ENCODE results near the gene FRYL. TPM values are rescaled to one million over a fixed set of nuclear protein-coding genes. Genes with fewer than 3 reads are reported as not detected.
"Not testable (repeated sequence)": the region's sequence is repeated elsewhere in the genome, so short reads cannot be mapped to it uniquely, and the experiment has no call there.

Gene FRYL
- 10 to 100 TPM; 27.5 to 58.8 (median 49.7) TPM for polyA plus RNA-seq (ENCODE audit: insufficient read depth in 1 of 5, insufficient read length in 5 of 5, low replicate concordance in 1 of 5)
- long read RNA-seq, donor 1, partial matches to known transcripts: 69 of 71 reads
- long read RNA-seq, donor 1, other reads (novel, unspliced or antisense): 0 of 71 reads
- long read RNA-seq, donor 2: 0 reads
- long read RNA-seq, donor 3, partial matches to known transcripts: 0 of 1 reads
- long read RNA-seq, donor 3, other reads (novel, unspliced or antisense): 0 of 1 reads
- long read RNA-seq, donor 4, partial matches to known transcripts: 0 of 3 reads
- long read RNA-seq, donor 4, other reads (novel, unspliced or antisense): 0 of 3 reads
- long read RNA-seq, donor 5, partial matches to known transcripts: 0 of 3 reads
- long read RNA-seq, donor 5, other reads (novel, unspliced or antisense): 0 of 3 reads
- long read RNA-seq, donor 6: 0 reads
- long read RNA-seq, donor 7, partial matches to known transcripts: 8 of 10 reads
- long read RNA-seq, donor 7, other reads (novel, unspliced or antisense): 0 of 10 reads
- long read RNA-seq, donor 8: 0 reads

DNA sequence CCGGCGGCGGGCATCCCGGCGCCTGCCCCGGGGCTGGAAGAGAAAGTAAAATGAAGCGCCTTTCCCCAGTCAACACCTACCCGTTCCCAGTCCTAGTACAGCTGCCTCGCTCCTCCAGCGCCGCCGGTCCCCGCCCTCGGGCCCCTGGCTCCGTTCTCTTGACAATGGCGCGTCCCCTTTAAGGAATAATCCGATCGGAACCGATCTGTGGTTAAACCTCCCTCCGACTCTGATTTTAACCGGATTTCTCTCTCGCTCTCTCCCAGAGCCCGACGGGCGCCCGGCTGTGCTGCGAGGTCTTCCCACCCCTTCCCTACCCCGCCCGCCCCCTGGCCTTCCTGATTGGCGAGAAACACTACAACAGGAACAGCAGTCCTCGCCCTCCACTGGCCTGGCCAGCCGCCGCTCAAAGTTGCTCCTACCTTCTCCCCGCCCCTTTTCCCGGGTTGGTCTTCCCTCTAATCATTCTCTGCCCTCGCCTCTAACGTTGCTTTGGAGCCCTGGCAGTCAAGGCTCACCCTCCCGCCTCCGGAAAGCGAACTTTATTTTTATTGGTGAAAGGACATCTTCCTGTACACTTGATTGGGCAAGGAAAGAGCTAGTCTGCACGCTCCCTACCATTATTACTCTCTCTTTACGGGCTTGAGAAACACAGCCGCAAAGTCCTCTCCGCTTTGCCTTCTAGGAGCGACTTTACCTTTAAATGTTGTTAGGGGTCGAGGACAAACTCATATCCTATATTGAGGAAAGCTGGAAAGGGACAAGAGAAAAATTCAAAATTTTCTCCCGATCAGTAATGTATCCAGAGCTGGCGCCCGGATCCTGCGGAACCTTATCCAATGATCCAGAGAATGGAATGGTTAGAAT is at the start of gene FRYL:
Gene FRYL (minus strand): TSS at position 282 of the 867 bp plus-strand sequence. CDS start 145,869 bp downstream, outside the sequence.
- peak; percentile 99 for DNase-seq

DNA sequence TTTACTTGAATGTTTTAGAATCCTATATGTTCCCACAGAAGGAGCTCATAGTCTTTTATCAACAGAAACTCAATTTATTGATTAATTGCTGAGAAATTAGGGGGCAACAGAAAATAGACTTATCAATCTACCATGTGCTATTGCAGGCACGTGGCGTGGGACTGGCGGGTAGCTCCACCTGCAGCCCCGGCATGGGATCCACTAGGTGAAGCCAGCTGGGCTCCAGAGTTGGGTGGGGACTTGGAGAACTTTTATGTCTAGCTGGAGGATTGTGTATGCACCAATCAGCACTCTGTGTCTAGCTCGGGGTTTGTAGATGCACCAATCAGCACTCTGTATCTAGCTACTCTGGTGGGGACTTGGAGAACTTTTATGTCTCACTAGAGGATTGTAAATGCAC is 47.5 kb upstream of the FRYL start:
- DNase-seq: no peak

DNA sequence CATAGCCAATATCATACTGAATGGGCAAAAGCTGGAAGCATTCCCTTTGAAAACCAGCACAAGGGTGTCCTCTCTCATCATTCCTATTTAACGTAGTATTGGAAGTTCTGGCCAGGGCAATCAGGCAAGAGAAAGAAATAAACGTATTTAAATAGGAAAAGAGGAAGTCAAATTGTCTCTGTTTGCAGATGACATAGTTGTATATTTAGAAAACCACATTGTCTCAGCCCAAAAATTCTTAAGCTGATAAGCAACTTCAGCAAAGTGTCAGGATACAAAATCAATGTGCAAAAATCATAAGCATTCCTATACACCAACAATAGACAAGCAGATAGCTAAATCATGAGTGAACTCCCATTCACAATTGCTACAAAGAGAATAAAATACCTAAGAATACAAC is 41.4 kb upstream of the FRYL start:
- DNase-seq: not testable (repeated sequence)

DNA sequence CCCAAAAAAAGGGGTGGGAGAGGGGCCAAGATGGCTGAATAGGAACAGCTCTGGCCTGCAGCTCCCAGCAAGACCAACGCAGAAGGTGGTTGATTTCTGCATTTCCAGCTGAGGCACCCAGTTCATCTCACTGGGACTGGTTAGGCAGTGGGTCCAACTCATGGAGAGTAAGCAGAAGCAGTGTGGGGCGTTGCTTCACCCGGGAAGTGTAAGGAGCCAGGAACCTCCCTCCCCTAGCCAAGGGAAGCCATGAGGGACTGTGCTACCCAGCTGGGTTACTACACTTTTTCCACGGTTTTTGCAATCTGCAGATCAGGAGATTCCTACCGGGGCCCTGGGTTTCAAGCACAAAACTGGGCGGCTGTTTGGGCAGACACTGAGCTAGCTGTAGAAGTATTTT is 36.9 kb upstream of the FRYL start:
- DNase-seq: no peak

DNA sequence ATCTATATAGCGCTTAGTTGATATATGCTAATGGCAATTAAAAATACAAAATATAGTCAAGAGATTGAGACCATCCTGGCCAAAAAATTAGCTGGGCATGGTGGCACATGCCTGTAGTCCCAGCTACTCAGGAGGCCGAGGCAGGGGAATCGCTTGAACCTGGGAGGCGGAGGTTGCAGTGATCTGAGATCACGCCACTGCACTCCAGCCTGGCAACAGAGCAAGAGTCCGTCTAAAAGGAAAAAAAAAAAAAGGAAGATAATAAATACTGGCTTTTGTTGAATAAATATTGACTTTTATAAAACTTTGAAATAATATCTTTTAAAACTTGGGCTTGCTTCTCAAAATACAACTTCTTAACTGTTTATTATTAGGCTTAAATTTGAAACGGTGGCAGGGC is 36.2 kb upstream of the FRYL start:
- DNase-seq: not testable (repeated sequence)

DNA sequence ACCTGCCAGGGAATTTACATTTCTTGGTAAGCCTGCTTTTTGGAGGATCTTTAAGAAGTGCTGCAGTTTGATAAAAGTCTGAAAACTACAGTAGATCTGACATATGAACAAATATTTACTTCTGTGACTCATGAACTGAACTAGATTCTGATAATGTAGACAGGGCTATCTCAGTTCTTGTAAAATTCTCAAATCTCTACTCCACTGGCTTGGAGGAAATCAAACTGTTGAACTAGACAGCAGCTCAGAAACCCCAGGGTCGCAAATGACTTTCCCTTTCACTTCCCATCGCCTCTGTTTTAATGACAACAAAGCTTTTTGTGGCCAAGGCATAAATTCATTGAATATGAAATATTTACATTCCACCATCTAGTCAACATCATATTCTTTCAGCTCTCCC is 35.4 kb upstream of the FRYL start:
- no peak for DNase-seq

DNA sequence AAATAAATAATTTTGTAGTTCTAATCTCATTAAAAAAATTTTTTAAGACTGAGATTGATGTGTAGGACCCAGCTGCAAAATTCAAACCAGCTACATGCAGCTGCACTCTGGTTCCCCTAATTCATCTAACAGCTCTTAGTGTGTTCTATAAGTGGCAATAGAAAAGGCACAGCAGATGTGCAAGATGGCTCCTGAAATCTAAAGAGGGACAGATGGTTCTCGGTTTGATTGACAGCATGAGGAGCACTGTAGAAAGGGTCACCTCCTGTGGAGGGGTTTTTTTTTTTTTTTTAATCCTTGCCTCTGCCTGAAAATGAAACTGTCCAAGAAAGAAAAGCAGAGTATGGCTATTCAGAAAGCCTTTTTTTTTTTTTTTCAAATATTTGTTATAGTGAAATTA is 33.9 kb upstream of the FRYL start:
- no peak for DNase-seq

DNA sequence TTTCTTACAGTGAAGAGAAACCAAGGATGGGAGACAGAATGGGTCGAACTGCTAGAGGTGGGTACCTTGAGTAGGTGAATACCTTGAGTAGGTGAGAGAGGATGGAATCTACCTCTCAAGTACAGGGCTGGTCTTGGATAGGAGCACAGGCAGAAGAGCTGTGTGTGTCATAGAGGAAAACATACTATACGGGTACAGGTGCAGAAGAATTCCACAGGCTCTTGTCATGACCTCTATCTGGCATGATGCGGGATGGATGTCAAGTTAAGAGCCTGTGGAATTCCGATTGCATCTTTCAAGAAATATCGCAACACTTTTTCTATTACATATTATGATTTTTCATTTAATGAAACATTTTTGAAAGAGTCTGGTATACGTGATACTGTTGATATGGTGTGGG is 32.8 kb upstream of the FRYL start:
- DNase-seq: no peak

DNA sequence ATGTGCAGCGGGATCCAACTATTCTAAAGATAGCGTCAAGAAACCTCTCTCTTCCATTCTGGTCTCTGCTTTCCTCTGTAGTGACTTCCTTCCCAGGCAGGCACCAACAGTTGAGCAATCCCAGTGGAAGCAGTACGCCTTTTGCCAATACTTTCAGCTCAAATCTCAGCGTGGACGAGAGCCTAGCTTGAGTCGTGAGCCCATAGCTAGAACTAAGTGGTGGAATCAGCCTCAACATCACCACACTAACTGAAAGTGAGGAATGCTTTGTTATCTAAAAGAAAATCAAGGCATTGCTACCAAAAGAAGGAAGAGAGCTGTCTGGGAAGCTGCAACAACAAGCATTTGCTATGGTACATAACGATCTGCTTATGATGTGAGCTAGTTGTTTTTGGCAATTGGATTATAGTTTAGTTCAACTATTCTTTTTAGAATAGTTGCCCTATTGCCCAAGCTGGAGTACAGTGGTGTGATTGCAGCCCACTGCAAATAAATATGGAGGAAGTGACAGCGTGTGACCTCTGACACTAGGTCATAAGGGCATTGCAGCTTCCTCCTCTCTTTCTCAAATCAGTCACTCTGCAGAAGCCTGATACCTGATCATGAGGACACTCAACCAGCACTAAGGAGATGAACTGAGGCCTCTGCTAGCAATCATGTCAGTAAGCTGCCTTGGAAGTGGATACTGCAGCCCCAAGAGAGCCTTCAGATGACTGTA is 24.7 kb upstream of the FRYL start:
- peak in 1 of 2 donors; percentile 53 for DNase-seq

DNA sequence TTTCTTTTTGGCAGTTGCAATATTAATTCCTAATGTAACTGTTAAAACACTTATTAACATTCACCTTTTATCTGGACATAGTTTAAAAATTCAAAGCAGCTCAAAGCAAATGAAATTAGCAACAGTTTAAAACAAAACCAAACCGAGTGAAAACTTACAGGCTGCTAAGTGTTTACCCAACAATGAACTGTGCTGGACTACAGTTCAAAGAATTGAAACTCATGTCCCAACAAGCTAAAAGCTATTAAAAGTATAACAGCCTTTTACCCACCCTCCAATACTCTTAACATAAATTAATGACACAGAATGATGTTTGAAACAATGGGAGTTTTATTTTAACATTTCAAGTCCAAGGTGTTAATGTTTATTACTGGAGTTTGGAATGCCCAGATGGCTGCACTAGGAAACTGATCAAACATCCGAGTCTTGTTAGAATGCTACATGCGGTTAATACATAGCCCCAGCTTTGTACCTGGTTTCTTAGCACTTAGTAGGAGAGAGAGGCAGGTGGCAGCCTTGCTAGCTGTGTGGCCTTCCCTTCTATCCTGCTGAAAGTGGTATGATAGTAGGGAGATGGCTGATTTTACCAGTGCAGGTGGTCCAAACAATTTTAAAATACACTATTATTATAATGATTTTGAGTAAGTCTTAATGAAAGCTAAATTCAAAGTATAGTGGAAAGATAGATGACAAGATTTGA is 21.1 kb upstream of the FRYL start:
- DNase-seq: no peak

DNA sequence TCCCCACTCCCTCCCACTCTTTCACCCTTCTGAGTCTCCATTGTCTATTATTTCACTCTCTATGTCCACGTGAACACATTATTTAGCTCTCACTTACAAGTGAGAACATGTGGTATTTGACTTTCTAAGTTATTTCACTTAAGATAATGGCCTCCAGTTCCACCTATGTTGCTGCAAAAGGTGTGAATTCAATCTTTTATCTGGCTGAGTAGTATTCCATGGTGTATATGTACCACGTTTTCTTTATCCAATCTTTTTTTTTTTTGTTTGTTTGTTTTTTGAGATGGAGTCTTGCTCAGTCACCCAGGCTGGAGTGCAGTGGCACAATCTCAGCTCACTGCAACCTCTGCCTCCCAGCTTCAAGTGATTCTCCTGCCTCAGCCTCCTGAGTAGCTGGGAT is 20.1 kb upstream of the FRYL start:
- DNase-seq: not testable (repeated sequence)

DNA sequence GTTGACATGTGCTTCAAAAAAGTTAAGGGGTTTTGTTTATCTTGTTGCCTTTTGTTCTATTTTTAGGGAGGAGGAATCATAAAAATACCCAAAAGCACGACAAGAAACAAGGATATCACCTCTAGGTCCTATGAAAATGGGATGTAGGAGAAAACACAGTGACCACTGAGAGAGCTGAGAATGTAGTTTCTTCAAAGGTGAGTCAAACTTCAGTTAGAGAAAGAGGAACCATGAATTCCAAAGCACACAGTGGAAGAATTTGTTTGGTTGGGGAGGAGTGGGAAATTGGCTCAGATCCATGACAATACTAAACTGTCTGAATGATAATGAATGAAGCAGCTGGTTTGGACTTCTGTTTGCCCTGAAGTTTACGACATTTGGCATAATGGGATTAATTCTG is 19.1 kb upstream of the FRYL start:
- DNase-seq: no peak

DNA sequence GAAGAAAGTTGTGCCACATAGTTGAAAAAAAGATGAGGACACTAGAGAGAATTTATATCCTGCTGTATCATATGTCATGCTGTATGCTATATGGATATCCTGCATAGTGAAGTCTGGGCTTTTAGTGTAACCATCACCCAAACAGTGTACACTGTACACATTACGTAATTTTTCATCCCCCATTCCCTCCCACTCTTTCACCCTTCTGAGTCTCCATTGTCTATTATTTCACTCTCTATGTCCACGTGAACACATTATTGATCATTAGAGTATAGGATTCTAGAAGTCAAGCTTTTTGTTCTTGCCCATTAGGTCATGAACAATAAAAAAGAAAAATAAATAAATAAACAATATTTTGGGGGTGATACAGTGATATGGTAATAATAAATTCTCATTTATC is 18.0 kb upstream of the FRYL start:
- no peak for DNase-seq

DNA sequence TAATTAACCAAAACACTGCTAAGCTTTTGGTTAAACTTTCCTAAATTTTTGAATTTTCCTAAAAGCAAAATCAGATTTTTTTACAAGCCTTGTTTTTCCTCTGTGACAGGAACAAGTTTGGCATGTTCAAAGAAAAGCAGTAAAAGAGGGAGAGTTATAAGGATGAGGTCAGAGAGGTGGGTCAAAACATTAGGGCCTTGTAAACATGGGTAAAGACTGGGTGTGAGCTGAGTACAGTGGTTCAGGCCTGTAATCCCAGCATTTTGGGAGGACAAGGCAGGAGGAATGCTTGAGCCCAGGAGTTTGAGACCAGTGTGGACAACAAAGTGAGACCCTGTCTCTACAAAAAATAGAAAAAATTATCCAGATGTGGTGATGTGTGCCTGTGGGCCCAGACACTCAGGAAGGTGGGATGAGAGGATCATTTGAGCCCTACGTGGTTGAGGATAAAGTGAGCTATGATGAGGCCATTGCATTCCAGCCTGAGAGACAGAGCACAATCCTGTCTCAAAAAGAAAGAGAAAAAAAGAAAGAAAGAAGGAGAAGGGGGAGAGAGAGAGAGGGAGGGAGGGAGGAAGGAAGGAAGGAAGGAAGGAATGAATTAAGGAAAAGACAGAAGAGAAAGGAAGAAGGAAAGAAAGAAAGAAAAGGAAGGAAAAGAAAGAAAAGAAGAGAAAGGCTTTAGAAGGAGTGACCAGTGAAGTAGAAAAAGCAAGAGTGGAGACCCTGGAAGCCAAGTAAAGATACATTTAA is 17.0 kb upstream of the FRYL start:
- no peak for DNase-seq

DNA sequence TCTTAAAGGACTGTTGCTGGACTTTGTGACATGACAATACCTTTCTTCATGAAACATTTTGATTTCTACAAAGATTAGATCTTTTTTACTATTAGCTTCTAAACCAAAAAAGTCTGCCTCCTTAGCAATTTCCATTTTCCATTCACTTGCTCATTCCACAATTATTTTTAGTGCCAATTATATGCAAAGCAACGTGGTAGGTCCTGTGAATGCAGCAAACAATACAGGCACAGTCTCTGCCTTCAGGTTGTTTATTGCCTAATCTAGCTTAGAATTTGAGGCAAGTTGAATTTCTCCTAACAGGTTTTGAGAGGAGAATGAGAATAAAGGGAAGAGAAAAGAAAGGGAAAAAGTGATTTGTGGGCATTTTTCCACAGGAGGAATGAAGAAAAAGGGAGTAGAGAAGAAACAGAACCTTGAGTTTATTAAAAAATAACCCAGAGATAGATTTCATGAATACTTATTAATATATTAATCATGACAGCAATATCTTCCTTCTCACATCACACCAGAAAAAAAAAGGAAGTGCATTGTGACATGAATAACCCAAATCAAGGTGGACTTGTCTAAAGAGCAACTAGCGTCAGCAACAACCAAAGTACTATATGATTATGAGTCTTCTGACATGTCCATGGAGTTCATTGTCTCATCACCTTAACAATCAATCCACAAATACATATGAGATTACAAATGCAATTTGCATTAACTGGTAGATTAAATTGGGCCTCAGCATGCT is 16.3 kb upstream of the FRYL start:
- DNase-seq: no peak

DNA sequence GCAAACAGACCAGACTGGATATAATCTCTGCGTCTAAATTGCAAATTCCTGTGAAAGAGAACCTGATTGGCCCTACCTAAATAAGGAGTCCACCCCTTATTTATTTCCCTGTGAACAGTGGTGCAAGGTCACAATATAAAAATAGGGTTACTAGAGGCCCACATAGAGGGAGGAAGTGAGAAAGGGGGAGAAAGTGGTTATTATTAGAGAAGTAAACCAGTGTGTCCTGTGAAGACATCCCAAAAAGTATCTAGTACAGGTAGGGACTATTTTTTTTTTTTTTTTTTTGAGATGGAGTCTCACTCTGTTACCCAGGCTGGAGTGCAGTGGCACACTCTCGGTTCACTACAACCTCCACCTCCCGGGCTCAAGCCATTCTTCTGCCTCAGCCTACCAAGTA is 15.0 kb upstream of the FRYL start:
- DNase-seq: no peak

DNA sequence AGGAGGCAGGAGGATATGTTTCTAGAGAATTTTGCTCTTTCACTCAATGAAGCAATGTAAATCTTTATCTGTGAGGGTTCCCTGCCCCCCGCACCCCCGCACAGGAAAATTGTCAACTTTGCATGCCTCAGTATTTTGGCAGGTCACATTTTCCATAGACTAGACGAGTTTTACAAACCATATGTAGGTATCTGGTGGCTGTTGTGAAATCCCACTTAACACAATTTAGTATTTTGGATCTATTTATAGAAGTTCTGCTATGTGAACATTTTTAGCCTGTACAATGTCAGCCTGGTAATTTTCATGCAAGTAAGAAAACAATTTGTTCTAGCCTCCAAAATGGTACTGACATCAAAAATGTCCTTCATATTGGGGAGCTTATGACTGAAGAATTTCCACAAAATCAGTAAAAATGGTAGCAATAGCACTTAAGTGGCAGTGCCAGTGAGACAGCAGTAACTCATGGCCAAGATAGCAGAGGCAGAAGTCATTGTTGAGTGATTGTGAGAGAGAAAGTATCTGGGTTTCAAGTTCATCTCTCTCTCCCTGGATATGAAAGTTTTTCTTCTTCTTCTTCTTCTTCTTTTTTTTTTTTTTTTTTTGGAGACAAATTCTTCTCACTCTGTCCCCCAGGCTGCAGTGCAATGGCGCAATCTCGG is 12.4 kb upstream of the FRYL start:
- DNase-seq: no peak

DNA sequence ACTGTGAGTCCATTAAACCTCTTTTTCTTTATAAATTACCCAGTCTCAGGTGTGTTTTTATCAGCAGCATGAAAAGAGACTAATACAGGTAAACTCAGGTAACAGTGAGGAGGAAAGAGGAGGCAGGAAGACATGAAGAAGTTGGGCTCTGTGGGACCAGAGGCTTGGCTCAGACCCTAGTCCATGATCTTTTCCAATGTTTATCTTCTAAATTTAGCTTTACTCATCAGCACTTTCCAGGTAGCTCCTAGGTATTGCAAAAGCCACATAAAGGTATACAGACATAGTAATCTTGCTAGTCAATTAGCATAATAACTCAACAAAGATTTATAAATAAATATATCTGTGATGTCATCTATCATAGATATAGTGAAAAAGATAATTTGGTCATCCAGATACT is 11.2 kb upstream of the FRYL start:
- no peak for DNase-seq

DNA sequence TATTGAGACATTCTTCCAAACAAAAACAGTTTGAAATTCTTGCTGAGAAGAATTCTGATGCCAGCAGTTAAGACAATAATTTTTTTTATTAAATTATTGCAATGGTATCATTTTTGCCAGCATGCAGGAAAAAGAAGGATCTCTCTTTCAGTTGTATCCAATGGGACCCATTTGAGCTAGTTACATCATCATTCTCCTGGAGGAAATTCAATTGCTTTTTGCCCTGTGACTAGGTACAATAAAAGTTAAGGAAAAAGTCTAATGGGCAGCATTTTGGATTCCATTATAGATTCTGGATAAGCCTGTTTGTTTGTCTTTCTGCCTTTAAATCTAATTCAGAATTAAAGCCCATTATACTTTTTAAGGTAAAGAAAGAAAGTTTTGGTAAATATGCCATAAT is 10.5 kb upstream of the FRYL start:
- DNase-seq: no peak

Measured in right lung (tissue), 10 donors.